GM21367 (cell line): ENCODE results near the gene PTPRG.

ENCODE experiments used
- ATAC-seq: cut with Tn5 transposase; IDR thresholded peaks from one replicate; pipeline ENCODE4 v1.9.1; 2021; ENCODE audit not compliant: unreplicated experiment

Gene PTPRG

DNA sequence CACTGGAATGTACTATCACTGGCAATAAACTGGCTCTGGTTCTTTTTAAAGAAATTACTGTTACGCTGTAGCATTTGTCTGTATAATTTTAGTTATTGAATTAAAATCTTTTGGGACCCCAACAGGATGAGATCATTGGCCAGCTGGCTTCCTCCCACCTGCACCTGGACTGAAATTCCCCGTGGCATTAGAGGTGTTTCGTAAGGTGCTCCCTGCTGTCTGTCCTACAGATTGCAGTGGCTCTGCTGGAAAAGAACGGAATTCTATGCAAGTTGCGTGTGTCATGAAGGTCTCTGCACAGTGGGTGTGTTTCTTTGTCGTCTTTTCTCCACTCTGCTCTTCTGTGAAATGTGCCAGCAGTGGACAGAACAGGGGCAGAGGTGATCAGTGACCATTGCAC is 383.4 kb downstream of the PTPRG start:
- ATAC-seq = no peak

DNA sequence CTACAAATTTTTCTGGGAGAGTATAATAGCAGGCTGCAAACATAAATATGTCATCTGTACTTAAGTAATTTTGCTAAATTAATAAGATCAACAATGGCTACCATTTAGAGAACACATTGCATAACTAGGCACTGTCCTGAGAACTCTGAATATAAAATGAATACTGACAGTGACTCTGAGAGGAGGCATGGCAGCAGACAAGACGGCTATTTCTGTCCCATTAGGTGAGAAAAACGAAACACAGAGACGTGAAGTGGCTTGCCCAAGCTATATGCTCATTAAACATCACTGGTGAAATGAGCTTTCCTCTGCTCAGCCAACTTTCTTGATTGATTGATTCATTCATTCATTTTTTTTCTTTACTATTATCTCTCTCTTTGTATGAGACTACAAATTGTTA is 384.3 kb downstream of the PTPRG start:
- no peak for ATAC-seq

DNA sequence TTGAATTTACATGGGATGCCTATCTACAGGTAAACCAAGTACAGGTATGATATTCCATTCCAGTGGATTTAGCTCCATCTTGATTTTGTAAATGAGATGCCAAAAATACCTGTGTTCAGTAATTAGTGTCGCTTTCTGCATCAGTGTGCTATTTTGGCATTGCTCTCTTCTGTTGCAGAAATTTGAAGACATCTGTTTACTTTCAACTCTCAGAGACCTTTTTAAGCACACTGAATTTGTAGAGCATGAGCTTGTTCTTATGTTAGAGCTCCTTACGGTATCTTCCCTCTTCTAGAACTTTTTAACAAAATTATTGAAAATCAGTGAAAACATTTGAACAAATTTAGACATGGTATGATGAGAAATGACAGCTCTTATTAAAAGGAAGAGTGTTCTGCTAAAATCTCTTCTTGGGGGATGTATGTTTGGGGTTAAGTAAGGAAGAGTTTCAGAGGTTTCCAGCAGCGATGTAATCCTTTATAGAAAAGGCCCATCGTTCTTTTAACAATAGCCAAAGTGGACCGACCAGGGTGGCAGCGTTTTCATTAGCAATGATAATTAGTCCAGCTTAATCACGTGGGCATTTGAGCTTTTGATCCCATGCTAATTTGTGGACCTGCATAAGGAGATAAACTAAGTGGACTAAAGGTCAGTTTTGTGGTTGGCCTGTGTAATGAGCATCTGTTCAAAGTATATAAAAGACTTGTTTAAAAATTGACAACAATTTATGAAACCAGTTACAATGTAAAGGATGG is 385.4 kb downstream of the PTPRG start:
- no peak for ATAC-seq

DNA sequence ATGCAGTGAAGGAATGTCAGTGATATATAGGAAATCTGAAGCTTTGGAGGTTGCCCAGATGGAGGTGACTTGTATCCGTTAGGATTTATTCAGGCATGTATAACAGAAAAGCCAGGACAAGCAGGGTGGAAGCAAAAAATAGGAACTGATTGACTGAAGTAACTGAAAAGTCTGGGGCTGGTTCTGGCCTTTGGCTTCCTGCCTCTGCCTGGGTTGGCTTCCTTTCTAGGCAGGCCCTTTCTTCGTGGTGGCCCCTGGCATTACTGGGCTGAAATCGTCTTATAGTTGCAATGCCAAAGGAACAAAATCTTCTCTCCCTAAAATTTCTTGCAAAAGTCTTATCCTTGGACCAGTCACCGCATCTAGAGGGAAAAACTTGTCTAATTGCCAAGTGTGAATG is 386.1 kb downstream of the PTPRG start:
- ATAC-seq = no peak

DNA sequence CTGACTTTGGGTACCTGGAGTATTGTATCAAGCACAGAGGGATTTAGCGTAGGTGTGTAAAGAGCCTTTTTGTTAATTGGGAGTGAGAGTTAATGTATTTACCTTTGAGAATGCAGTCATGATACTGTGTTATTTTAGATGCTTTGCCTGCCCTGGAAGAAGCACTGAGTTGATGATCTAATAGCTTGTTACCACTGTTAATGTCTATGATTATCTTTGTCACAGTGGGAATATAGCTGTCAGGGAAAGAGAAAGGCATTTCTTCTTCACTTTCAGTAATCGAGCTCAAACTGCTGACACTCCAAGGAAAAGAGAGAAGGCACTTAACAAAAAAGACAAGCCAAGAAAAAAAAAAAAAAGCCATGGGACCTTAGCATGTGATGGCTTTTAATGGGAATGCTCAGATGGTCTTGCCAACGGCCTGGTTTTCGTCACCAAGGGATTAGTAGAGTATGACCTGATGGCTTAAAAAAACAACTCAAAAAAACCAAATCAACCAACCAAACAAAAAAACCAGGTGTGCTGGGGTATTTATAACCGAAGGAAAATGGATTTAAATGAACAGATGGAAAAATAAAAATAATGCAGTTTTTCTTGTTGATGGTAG is 387.4 kb downstream of the PTPRG start:
- no peak for ATAC-seq

DNA sequence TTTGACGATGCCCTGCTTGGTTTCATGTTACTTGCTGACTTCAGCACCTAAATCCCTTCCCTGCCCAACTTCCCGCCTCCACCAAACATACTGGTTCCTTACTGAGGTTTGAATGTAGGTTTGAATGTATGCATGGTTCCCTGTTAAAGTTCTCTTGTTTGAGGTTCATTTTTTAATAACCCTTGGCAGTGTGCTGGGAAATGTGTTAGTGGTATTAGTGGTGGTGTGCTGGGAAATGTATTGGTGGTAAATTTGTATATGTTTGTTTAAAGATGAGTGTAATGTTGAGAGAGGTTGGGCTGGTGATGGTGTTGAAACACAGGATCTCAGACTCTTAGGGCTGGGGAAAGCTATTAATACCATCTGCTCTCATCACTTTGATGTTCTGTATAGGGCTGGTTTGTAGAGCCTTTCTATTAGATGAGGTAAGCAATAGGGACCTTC is 392.7 kb downstream of the PTPRG start:
- ATAC-seq = no peak

DNA sequence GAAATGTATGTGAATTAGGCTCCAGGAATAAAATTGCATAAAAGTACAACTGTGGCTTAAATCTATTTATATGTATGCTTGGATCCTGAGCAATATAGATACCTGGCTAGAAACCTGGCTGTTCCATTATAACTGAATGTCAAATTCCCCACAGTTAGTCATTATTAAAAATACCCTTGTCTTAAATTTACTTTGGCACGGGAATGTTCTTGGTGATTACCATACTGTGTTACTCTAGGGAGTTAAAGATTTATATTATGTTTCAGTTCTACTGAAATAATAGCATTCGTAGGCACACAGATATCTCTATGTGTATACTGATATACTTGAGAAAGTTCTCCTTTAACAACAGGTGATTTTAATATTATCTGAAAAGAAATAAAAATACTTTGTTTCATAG is 394.1 kb downstream of the PTPRG start:
- no peak for ATAC-seq

DNA sequence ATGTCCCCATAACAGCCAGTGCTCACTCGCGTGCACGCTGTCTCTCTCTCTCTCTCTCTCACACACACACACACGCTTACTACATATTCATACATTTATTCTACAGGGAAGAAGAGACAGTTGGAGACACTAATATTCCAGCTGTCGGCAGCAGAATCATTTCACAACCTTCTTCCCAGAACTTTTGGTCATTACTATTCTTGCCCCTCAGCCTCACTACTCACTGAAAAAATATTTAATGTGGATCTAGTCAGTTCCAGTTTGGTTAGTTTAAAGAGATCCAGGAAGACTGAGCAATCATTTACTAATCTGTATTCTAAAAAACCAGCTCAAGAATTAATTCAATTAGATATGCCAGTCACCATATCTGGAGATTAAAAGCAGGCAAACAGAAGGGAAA is 394.9 kb downstream of the PTPRG start:
- ATAC-seq = no peak

DNA sequence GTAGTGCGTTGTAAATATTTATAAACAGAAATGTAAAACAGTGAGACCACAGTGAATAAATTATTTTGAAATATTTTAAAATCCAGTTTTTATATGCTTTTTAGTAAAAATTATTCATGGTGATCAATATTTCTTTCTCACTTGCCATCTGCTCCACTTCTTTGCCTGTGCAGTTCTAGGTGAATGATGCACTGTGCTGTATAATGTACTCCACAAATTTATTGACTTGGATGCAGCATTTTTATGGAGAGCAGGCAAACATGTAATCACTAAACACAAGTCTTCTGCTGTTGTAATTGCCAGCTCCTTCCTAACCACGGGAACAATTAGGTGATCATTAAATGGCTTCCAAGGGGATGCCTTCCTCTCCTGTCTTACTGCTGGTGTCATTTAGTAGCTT is 395.9 kb downstream of the PTPRG start:
- ATAC-seq = no peak

DNA sequence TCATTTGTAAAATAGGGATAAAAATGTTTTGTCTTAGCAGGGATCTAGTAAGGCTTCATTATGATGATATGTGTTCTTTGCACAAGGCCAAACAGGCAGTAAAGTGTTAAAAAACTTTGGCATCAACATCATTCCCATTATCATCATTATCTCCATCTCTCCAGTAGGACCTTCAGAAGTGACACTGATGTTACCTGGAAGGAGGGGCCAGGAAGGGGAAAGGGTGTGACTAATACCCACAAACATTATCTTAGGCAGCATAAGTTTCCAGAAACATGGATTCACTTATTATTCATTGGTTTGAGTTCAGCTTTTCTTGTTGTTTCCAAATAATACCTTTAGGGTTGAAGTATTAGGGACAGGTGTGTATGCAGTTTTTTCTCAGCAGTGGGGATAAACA is 399.6 kb downstream of the PTPRG start:
- ATAC-seq = no peak

DNA sequence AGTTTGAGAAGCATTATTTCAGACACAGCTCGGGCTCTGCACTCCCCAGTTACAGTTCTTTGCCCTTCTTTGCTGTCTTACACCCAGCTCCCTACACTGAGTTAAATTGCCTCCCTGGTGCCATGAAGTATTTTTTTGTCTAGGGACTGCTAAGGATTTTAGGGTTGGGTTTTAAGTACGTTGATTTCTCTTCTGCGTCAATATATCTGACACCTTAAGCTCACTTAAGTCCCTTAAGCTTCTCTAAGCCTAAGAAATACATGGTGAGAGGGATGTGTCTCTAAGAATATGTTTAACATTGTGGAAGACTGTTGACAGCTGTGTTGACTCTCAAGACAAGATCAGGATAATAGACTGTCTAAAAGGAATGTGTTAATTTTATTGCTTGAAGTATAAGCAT is 400.5 kb downstream of the PTPRG start:
- no peak for ATAC-seq

DNA sequence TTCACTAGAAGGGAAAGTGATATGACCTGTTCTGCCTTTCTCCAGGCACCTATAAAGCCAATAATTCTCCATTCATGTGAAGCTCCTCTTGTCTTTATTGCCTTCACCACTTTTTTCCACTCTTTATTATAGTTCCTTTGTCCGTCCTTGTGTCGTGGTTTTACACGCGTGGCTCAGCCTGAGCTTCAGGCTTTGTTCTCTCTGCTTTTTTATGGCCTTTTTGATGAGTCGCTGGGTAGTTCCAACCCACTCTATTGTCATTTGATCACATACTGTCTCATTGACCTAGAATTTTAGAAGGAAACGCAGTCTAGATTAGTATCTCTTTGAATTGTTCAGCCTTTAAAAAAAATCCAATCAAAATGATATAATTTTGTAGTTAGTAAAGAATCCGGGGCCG is 403.2 kb downstream of the PTPRG start:
- ATAC-seq = no peak

DNA sequence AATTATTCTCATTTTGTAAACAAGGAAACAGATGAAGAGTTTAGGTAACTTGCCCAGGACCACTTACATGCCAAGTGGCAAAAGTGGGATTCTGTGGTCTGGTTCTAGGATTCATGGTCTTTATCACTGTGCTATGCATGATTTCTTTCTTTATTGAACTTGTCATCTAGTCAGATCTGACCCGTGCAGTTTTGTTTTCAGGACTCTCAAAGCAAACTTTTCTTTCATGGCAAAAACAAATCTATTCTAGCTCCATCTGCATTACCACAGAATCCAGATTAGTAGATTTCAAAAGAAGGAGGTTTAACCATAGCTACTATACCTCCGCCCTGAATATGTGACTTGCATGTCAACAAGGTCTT is 404.4 kb downstream of the PTPRG start:
- ATAC-seq = no peak

DNA sequence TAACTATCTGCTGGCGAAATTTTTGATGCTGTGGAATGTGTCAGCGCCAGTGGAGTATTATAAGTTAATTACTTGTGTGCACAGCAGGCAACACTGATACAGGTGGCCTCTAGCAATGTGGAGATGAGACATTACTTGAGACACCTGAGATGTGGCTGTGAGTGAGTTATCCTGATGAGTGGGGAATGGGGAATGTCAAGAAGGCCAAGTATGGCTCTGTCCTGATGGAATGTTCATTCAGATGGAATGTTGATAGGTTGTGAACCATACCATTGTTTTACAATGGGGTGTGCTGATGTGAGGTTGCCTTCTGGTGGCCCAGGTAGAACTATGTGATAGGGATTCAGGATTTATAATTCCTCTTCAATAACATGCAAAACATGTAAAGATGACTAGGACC is 404.8 kb downstream of the PTPRG start:
- no peak for ATAC-seq

DNA sequence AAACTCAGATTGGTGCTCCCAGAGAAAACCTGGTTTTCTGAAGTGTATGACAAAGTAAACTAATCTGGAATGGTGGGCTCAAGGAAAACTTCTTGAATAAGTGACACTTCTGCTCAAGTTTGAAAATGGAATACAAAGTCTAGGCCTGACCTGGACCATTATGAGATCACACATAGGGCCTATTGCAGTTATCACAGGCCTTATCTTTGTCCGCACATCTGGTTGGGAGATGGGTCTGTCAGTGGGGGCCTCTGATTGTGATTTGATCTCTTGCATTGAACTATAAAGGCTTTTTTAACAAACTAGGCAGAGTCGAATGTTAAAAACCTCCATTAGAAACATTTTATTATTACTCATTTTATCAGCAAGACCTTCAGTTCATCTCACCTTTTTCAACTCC is 405.6 kb downstream of the PTPRG start:
- ATAC-seq = no peak

DNA sequence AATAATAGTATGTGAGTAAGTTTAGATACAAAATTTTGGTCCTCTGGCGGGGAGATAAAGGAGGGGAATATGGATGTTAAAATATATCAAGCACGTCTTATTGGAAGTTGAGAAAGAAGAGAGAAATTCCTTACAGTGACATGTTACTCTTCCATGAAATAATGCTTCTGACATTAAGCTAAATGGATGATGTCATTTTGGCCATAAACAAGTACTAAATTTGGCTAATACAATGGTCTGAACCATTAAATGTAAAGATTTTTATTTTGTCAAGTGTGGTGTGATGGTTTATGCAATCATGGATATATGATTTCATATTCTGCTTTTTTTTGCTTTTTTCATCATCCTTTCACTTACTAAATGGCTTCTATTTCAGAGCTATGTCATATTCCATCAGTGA is 406.6 kb downstream of the PTPRG start:
- ATAC-seq = no peak

DNA sequence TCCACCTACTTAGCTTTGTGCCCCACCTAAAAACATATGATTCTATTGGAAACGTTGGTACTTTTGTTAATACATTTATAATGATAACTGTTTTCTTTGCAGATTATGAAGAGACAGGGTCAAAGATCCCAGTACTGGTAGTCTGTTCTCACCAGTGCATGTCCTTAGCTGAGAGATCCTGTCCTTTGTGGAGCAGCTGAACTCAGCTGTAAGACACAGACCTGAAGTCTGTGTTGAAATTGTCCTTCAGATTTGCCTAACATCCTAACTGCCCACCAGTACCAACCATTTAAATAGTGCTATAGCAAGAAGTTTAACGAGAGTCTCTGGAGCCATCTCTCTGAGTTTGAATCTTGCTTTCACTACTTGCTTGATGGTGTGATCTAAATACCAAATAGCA is 413.3 kb downstream of the PTPRG start:
- ATAC-seq = no peak

DNA sequence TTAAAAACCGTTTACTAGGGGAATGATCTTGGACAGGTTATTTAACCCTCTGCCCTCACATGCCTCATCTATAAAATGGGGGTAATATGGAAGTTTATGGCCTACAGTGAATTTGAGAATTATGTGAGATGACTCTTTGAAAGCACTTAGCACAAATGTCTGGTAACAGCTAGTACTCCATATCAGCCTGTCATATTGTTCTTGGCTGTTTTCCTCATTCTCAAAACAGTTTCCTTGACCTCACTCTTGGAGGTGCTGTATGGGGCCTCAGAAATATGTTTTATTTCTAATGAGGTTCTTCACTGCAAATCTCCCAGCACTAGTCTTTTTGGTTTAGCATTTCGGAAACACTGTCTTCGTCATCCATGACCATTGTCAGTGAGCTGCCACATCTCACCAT is 413.8 kb downstream of the PTPRG start:
- no peak for ATAC-seq

DNA sequence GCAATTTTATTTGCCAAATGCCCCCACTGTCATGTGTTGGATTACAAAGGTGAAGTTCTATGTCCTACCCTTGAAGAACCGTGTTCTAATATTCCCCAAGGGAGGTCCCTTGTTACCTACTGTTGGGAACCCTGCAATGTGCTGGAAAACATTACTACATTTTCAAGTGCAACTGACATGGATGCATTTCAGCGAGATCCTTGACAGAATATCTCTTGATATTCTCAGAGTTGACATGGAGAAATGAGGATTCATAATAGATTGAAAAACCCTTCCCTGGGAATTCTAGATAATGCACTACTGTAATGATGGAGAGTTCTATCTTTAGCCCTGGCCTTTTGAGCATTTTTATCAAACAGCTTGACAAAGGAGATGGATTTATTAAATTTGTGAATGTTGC is 414.6 kb downstream of the PTPRG start:
- no peak for ATAC-seq

DNA sequence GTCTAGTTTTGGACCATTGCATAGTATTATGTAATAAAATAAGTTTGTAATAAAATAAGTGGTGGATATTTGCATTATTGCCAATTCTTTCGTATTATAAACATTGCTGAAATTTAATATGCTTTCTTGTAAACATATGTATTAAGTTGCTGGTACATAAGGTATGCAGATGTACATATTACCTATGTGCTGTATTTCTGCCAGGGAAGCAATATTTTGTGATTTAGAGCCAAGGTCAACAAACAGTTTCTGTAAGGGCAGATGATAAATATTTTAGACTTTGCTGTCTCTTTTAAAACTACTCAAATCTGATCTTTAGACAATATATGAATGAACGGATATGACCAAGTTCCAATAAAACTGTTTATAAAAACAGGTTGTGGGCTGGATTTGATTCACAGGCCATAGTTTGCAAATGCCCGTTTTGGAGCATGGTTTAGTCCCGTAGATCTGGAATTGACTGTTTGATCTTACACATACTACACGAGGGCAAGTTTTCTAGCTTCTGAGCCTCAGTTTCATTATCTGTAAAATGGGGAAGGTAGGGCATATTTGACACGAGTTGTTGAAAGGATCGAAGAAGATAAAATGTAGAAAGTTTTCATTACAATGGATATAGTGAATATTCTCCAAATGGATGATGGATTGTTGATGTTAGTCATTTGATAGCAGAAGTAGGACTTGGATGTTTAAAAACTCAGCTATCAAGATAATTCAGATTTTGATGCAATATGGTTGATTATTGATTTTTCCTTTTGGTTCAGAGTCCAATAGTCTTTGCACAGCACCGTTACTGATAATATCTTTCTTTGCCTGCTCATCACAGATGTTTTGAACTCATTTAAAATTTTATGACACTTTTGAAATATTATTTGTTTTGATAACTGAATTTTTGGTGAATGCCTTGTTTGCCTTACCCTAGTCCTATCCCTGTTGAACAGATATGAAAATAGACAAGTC is 417.4 kb downstream of the PTPRG start:
- ATAC-seq = no peak

DNA sequence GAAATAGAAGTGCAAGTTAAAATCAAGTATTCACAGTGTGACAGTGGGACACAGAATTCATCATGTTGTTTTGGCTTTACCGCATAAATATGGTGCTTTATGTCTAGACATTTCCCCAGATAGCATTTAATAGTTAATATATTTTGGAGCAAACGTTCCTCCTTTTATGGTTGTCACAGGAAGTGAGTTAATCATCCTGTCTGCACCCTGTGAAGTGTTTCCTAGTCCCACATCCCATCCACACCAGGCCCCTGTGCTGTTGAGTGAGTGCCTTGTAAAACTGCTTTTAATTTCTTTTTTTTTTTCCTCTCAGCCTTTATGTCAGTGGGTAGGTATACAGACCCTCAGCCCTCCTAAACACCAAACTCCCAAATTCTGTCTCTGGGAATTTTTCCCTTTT is 418.3 kb downstream of the PTPRG start:
- no peak for ATAC-seq

DNA sequence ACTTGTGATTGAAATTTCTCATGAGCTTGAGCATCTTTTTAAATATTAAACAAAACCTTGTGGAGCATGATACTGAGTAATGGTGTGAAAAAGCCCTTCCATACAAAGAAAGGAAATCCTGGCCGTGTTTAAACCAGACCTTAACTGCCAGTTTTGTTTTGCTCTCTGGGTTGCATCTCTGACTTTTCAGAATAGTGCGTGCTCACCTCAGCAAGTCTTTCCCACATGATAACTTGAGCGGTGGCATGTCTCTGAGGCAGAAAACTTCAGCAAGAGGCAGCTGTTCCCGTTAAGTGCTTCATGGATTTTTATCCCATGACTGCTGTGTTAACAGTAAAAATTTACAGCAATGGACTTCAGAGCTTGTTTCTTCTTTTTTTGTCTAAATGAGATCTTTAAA is 418.7 kb downstream of the PTPRG start:
- ATAC-seq = no peak
